Measurements from ENCODE around the gene AGAP6. TPM values are rescaled to one million over a fixed set of nuclear protein-coding genes. Genes with fewer than 3 reads are reported as not detected.

AGAP6 gene
- total and polyA plus RNA-seq, 2 of the 8 experiments (the other 6 are each of a cell fraction or from before 2014, with no cell fraction given), result 13.0 to 15.3 TPM

DNA sequence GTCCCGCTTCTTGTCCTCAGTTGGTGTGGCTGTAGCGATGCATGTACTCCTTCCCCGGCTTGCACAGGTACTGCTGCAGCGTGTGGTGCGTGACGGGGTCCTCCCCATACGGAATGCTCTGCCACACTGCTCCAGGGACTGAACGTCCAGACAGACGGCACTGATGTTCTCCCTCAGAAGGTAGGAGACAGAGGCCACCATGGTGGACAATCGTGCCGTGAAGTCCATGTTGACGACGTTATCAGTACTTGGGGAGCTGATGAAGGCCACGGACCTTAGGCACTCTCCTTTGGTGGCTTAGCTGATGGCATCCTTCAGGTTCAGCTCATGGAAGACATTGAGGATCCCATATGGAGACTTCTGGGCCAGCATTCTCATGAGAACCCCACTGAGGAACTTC lies 37.4 kb downstream of the AGAP6 start:
- FAIRE-seq, result no peak
- H4K20me1 ChIP-seq (replicated peaks in 1 of 2; ENCODE audit: control insufficient read depth in 1 of 2, insufficient read depth in 2 of 2, low read length in 2 of 2), result no peaks in the 10 kb centered on the region
- no peaks in the 10 kb centered on the region for H3K4me1 ChIP-seq (replicated peaks in 1 of 4; ENCODE audit: control insufficient read depth in 3 of 4, insufficient read depth in 4 of 4, low read length in 3 of 4)
- no peak overlapping the region for H2BK120ac ChIP-seq (replicated peaks; ENCODE audit: low read depth, low read length)
- H3K14ac ChIP-seq (ENCODE audit: insufficient read length), result no peak overlapping the region
- H4K91ac ChIP-seq (replicated peaks; ENCODE audit: insufficient read length, low read length), result no peak overlapping the region
- no peak overlapping the region for H3K27ac ChIP-seq (ENCODE audit: low read depth, low read length)
- no peak overlapping the region for H2BK15ac ChIP-seq (ENCODE audit: low read length)
- H2BK5ac ChIP-seq (ENCODE audit: low read depth, low read length), result no peak overlapping the region
- H2BK12ac ChIP-seq (ENCODE audit: low read depth, low read length), result no peak overlapping the region
- no peak overlapping the region for H3K9ac ChIP-seq (replicated peaks in 1 of 4; ENCODE audit: extremely low read depth in 1 of 4, low read depth in 3 of 4, low read length in 3 of 4)
- H3K9me3 ChIP-seq (ENCODE audit: insufficient read depth in 2 of 2, low read depth in 1 of 2, low read length in 1 of 2), result peaks cover 0 to 5% of the 10 kb centered on the region in 2 experiments; a peak in 1 of 4 replicates
- 89% methylated on average over 14 of the region's 14 CpGs; no CpG with 5 or more reads in 1 of the 2 experiments for WGBS, 2 experiments (ENCODE audit: extremely low coverage in 1 of 2, insufficient coverage in 1 of 2, insufficient read length in 1 of 2, insufficient replicate concordance in 2 of 2, low coverage in 1 of 2, low lambda C conversion rate in 2 of 2, missing lambda C conversion rate in 1 of 2)
- no peaks in the 10 kb centered on the region for H3K23me2 ChIP-seq (ENCODE audit: low read depth, low read length)
- no peak overlapping the region for H3K56ac ChIP-seq (replicated peaks; ENCODE audit: insufficient read length, low read depth, low read length)
- 0 out of 2 replicates have a peak, but pooled peaks cover 2% of the 10 kb centered on the region for H3K79me1 ChIP-seq (ENCODE audit: low read depth, low read length)
- ChIA-PET POLR2A (ENCODE audit: partially characterized antibody) (no interaction called here), CTCF (ENCODE audit: partially characterized antibody) (no interaction called here)
- no peak overlapping the region for H3K23ac ChIP-seq (ENCODE audit: insufficient read length)
- no peak overlapping the region for H2BK20ac ChIP-seq (ENCODE audit: low read length)
- no peak overlapping the region for H3K4ac ChIP-seq (replicated peaks; ENCODE audit: insufficient read length, low read depth, low read length)
- H2AK5ac ChIP-seq (ENCODE audit: low read depth, low read length), result 0 out of 2 replicates have a peak overlapping the region, but pooled peaks have one; percentile 90
- no peaks in the 10 kb centered on the region for H3K27me3 ChIP-seq (replicated peaks in 1 of 4; ENCODE audit: control insufficient read depth in 3 of 4, extremely low read depth in 1 of 4, insufficient read depth in 3 of 4, low read length in 3 of 4)
- peak overlapping the region; percentile 51; the same call in 1 of the 2 replicates for H4K8ac ChIP-seq (ENCODE audit: extremely low read depth, insufficient read depth, low read length)
- H3K4me2 ChIP-seq (ENCODE audit: insufficient read depth in 1 of 2, low read depth in 2 of 2, low read length in 2 of 2), result no peak overlapping the region
- no peak overlapping the region for H3K18ac ChIP-seq (ENCODE audit: extremely low read depth, low read length)
- no peak overlapping the region for H4K5ac ChIP-seq (ENCODE audit: insufficient read length, low read depth, low read length)
- no peak overlapping the region for H3K4me3 ChIP-seq (ENCODE audit: extremely low read depth in 1 of 4, insufficient read depth in 2 of 4, low read depth in 3 of 4, low read length in 4 of 4)
- H2AFZ ChIP-seq (ENCODE audit: low read length), result no peak overlapping the region
- no peaks in the 10 kb centered on the region for H3K79me2 ChIP-seq (ENCODE audit: control insufficient read depth in 1 of 2, insufficient read depth in 2 of 2, low read length in 2 of 2)
- TF ChIP-seq GABPA (IDR thresholded peaks at IDR 0.05; ENCODE audit: borderline replicate concordance, insufficient read depth, low read length) (no peak), SIRT6 (IDR thresholded peaks at IDR 0.05; ENCODE audit: low read length) (no peak), RXRA (IDR thresholded peaks at IDR 0.05; ENCODE audit: insufficient read depth, low read depth, low read length) (no peak), ZNF274 (IDR thresholded peaks at IDR 0.05; ENCODE audit: borderline replicate concordance, extremely low read depth, low read length) (no peak)
- peak in 1 of 2 experiments; percentile 26 for DNase-seq (ENCODE audit: low read depth in 1 of 2, low spot score in 2 of 2)
- no peaks in the 10 kb centered on the region for H3K36me3 ChIP-seq (ENCODE audit: control insufficient read depth in 2 of 4, insufficient read depth in 4 of 4, low read length in 3 of 4)
